NCI-H82 treated with DMSO at 0.1 percent for 48 hours (cell line): ENCODE measurements around the gene TMEM94.
"Not testable (repeated sequence)": the region's sequence is repeated elsewhere in the genome, so short reads cannot be mapped to it uniquely, and the experiment has no call there.

Experiments used
- DNase-seq: peaks from one replicate; lab custom pipeline; 2025; ENCODE audit not compliant: unreplicated experiment; lab: John Stamatoyannopoulos, UW

TMEM94 gene

DNA sequence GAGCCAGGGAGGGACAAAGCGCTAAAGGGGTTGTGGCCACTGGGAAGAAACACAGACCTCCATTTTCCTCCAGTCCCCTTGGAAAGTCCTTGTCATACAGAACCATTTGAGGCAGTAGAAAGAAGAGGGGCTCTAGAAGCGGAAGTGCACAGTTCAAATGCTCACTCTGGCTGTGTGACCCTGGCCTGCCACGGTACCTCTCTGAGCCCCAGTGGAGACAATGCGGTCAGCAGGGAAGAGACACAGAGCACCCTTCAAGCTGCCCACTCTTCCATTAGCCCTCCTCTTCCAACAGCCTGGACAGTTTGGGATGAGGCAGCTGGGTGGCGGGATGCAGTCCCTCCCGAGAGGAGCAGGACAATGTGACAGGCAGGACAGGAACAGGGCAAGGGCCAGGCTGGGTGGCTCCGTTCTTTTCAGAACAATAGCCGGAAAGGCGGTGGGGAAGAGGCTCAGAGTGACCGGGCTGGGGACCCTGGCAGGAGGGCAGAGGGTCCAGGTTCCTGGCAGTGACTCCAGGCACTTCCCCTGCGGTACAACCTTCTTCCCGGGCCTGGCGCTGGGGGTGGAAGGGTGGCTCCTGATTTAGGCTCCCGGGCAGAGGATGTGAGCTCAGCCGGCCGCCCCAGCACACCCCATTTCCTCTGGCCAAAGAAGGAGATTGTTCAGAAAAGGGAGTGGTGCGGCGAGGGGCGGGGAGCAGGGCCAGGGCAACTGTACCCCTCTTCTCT is 53.3 kb downstream of the TMEM94 start:
- DNase-seq: no peak

GRCh38 chr17:75511270-75511609 is 54.8 kb downstream of the TMEM94 start:
- DNase-seq: no peak

GRCh38 chr17:75511610-75512575 is 55.5 kb downstream of the TMEM94 start:
- no peak for DNase-seq

DNA sequence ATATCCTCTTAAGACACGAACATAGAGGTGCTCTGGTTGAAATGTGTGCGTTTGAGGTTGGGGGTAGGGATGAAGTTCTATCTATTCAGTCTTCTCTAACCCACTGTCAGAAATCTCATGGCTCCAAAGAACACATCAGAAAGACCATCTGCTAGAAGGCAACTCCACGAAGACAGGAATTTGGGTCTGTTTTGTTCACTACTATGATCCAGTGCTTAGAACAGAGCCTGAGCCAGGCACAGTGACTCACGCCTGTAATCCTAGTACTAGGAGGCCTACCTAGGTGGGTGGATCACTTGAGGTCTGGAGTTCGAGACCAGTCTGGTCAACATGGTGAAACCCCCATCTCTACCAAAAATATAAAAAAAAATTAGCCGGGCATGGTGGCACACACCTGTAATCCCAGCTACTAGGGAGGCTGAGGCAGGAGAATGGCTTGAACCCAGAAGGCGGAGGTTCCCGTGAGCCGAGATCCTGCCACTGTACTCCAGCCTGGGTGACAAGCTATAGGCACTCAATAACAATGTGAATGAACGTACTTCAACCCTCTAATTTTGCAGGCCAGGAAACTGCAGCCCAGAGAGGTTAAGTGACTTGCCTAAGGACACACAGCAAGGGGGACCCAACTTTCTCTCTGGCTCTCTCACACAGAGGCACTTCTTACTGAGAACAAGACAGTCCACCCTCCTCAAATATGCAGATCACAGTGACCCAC is 56.6 kb downstream of the TMEM94 start:
- DNase-seq: no peak

GRCh38 chr17:75513641-75514000 is 57.2 kb downstream of the TMEM94 start:
- no peak for DNase-seq

GRCh38 chr17:75514299-75514918 is 58.0 kb downstream of the TMEM94 start:
- DNase-seq: no peak

- DNase-seq: no peak
Observed at GRCh38 chr17:75514919-75515495, 58.6 kb downstream of the TMEM94 start.

- peak; percentile 78 for DNase-seq
Observed at GRCh38 chr17:75515496-75516254, 59.2 kb downstream of the TMEM94 start, which contains the start of gene CASKIN2. CASKIN2 (minus strand) TSS chr17:75515537; CDS start chr17:75513804, 1,733 bp downstream.

GRCh38 chr17:75516255-75516618 is 59.8 kb downstream of the TMEM94 start, which contains the start of gene TSEN54:
TSEN54 (plus strand) TSS chr17:75516528; CDS start chr17:75516561, 33 bp downstream.
- DNase-seq: peak; percentile 80

DNA sequence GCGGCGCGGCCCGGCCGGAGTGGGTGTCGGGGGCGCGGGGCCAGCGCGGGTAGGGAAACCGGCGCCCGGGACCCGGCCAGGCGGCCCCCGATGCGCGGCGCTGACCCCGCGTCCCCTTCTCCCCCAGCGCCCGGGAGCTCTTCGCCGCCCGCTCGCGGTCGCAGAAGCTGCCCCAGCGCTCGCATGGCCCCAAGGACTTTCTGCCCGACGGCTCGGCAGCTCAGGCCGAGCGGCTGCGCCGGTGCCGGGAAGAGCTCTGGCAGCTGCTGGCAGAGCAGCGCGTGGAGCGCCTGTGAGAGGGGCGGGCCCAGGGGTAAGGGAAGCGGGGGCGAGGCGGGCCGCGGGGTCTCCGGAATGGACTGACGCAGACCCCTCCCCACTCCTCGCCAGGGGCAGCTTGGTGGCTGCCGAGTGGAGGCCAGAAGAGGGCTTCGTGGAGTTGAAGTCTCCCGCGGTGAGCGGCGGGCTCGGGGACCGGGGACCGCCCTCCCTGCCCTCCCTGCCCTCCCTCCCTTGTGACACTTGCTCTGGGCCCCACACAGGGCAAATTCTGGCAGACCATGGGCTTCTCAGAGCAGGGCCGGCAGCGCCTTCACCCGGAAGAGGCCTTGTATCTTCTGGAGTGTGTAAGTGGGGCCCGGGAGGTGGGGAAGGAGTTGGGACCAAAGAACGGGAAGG is 60.3 kb downstream of the TMEM94 start:
- peak; percentile 7 for DNase-seq

DNA sequence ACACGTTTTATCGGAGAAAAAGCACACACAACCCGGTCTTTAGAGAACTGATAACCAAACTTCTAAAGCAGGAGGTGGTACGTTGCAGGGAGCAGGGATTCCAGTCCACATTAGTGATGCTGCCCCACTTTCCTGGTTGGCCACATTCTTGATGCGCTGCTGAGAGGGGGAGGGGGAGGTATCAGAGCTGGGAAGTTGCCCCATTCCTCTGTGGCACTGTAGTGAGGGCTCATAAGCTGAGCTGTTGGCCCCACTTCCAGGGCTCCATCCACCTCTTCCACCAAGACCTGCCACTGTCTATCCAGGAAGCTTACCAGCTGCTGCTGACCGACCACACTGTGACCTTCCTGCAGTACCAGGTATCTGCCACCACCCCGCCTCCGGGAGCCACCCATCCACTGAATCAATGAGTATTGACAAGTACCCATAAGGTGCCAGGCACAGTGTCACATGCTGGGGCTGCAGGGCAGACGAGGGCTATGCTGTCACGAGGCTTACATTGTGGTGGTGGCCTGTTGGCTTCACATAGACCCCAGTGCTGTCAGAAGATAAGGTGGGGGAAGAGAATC is 60.9 kb downstream of the TMEM94 start:
- no peak for DNase-seq

DNA sequence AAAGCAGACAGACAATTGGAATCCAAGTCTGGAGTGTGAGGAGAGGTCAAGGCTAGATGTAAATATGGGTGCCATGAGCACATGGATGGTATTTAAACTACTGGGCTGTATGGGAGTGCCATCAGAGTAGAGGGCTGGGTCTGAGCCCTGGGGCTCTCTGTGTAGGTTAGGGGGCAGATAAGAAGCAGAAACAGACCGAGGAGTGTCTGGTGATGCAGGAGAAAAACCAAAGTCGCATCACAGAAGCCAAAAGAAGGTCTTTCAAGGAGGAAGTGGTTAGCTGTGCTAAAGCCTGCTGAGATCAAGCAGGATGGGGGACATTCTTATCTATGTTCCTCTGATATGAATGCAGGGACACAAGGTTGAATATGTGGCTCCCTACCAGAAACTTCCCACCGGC is 61.8 kb downstream of the TMEM94 start:
- no peak for DNase-seq

- no peak for DNase-seq
Observed at GRCh38 chr17:75518983-75519537, 62.6 kb downstream of the TMEM94 start.

DNA sequence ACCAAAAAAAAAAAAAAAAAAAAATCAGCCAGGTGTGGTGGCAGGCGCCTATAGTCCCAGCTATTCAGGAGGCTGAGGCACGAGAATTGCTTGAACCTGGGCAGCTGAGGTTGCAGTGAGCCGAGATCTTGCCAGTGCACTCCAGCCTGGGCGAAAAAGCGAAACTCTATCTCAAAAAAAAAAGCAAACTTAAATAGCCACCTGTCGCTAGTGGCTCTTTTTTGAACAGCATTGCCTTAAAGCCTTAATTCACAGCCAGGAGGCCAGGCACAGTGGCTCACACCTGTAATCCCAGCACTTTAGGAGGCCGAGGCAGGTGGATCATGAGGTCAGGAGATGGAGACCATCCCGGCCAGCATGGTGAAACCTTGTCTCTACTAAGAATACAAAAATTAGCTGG is 64.0 kb downstream of the TMEM94 start:
- not testable (repeated sequence) for DNase-seq

DNA sequence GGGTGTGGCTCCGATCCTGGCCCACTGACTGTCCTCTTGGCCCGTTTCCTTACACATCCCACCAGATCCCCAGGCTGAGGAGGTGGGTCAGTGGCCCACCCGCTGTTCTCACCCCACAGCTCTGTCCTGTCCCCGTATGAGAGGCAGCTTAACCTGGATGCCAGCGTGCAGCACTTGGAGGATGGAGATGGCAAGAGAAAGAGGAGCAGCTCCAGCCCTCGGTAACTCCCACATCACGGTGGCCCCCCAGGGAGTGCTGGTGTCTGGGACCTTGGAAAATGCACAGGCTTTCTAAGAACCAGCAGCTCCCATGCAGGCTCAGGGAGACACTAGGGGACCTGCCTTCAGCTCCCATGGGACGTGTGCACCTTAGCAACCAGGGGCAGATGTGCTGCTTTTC is 64.9 kb downstream of the TMEM94 start:
- no peak for DNase-seq

- DNase-seq: no peak
Observed at GRCh38 chr17:75521951-75522727, 65.7 kb downstream of the TMEM94 start.

DNA sequence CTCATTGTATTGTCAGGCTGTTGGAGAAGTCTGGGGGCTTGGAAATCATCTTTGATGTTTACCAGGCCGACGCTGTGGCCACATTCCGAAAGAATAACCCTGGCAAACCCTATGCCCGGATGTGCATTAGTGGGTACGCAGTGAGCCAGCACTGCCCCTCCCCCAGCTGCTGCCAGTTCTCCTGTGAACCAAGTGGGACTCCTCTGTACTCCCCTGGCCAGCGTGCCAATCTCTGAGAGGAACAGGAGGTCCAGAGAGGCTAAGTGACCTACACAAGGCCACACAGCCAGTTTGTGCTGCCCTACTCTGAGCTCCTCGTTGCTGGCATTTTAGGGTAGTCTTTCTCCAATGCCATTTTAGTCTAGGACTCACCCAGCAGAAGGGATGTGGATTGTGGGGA is 67.2 kb downstream of the TMEM94 start:
- DNase-seq: no peak
